ENCODE measurements around the gene POP4.
"Not testable (repeated sequence)": the region's sequence is repeated elsewhere in the genome, so short reads cannot be mapped to it uniquely, and the experiment has no call there.

POP4 gene

DNA sequence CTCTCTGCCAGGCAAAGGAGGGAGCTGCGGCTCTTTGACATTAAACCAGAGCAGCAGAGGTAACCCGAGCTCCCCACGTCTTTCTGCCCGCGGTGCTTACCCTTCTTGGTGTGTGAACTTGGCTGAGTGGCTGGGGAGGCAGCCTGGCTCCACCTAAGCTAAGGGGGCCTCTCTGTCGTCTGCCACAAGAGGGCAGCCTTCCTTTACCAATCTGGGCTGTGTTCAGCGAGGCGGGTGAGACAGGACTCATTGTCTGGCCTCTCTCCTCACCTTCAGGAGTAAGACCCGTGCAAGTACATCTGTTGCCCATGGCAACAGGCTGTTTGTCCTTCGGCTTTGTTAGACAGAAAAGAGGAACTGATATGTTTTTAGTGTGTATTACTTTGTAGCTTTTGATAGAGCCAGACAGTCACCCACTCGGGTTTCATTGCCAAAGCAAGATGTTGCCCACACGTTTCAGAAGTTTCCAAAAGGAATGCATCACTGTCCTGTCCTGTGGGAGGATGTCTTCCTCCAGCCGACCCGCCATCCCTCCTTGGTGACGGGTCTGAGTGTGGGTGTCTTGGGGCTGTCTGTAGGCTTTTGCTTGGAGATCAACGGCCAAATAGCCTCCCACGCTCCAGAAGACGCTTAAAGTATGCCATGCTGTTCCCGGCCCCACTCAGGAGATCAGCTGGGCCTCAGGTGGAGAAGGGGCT, 4.6 kb downstream of the POP4 start:
- in situ Hi-C loops (cut with HindIII; ENCODE audit: low sequenced_read_pairs) = loop anchor here (10.0 kb wide), 1 partner anchor 204 kb away; the partner anchor contains the start of gene CCNE1

GRCh38 chr19:29612121-29612520, 6.0 kb downstream of the POP4 start:
- in situ Hi-C loops (cut with HindIII; ENCODE audit: low sequenced_read_pairs) = loop anchor here (10.0 kb wide), 1 partner anchor 203 kb away; the partner anchor contains the start of gene CCNE1

GRCh38 chr19:29612801-29613595, 6.9 kb downstream of the POP4 start:
- in situ Hi-C loops (cut with HindIII; ENCODE audit: low sequenced_read_pairs) = loop anchor here (10.0 kb wide), 1 partner anchor 202 kb away; the partner anchor contains the start of gene CCNE1

GRCh38 chr19:29614046-29614445, 8.0 kb downstream of the POP4 start:
- in situ Hi-C loops (cut with HindIII; ENCODE audit: low sequenced_read_pairs) = loop anchor here (10.0 kb wide), 1 partner anchor 201 kb away; the partner anchor contains the start of gene CCNE1

GRCh38 chr19:29614780-29615179, 8.7 kb downstream of the POP4 start:
- in situ Hi-C loops (cut with HindIII; ENCODE audit: low sequenced_read_pairs) = loop anchor here (10.0 kb wide), 1 partner anchor 200 kb away; the partner anchor contains the start of gene CCNE1

DNA sequence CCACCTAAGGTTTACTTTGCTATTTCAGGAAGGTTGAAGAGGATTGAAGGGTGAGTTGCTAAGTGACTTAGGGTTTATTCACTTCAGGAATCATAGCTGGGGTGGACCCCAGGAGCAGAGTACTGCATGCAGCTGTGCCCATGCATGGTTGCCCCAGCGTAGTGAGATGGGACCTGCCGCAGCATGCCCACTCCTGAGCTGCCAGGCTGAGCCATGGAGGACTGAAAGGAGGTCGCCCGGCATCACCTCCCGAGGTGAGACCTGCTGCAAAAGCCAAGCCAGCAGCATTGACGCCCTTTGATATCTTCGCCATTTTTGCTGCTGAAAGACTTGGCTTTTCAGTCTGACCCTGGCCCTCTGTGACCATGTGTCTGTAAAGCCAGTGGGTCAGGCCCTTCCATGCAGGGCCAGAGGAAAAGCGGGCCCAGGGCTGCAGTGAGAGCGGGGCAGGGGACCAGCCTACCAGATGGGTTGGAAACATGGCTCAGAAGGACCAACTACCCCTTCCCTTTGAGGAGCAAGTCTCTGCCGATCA, 9.9 kb downstream of the POP4 start:
- in situ Hi-C loops (cut with HindIII; ENCODE audit: low sequenced_read_pairs) = loop anchor here (10.0 kb wide), 1 partner anchor 199 kb away; the partner anchor contains the start of gene CCNE1

DNA sequence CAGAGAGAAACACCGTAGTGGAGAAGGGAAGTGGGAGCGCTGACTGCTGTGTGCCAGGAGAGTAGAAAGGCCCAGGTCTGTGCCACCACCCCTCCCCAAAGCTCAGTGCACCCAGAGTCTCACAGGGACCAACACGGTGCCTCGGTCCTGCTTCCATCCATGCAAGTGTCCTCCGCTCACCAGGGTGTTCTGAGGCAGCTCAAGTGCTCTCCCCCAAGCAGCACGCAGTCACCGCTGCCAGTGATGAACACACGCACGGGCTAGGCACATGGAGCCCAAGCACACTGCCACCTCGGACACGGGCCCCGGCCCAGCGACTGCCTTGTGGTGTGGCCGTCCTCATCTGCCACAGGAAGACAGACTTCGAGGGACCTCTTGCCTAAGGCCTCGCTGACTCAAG, 10.5 kb downstream of the POP4 start:
- in situ Hi-C loops (cut with HindIII; ENCODE audit: low sequenced_read_pairs) = loop anchor here (10.0 kb wide), 1 partner anchor 198 kb away; the partner anchor contains the start of gene CCNE1

- in situ Hi-C loops (cut with HindIII; ENCODE audit: low sequenced_read_pairs) = loop anchor here (10.0 kb wide), 1 partner anchor 197 kb away; the partner anchor contains the start of gene CCNE1
Measured at GRCh38 chr19:29617366-29618266, 11.5 kb downstream of the POP4 start.

- in situ Hi-C loops (cut with HindIII; ENCODE audit: low sequenced_read_pairs) = loop anchor here (10.0 kb wide), 1 partner anchor 196 kb away; the partner anchor contains the start of gene CCNE1
Measured at GRCh38 chr19:29618434-29618833, 12.4 kb downstream of the POP4 start.

GRCh38 chr19:29618871-29619270, 12.8 kb downstream of the POP4 start:
- in situ Hi-C loops (cut with HindIII; ENCODE audit: low sequenced_read_pairs) = loop anchor here (10.0 kb wide), 1 partner anchor 196 kb away; the partner anchor contains the start of gene CCNE1

DNA sequence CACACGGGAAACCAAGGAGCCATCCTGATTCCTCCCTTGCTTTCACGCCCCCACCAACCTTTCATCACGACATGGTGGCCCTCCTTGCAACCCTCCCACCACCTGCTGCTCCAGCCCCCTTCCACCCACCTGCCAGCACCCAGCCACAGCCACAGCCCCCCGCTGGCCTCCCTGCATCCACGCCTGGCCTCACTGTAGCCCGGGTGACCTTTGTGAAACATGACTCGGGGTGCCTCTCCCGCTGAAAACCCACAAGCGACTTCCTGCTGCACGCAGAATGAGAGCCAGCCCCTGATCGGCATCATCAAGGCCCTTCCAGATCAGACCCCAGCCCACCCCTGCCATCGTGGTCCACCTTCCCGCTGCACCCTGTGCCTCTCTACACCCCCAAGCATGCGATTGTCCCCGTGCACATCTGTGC, 14.9 kb downstream of the POP4 start:
- in situ Hi-C loops (cut with HindIII; ENCODE audit: low sequenced_read_pairs) = no loop called here

GRCh38 chr19:29622166-29623070, 16.3 kb downstream of the POP4 start:
- in situ Hi-C loops (cut with HindIII; ENCODE audit: low sequenced_read_pairs) = no loop called here

DNA sequence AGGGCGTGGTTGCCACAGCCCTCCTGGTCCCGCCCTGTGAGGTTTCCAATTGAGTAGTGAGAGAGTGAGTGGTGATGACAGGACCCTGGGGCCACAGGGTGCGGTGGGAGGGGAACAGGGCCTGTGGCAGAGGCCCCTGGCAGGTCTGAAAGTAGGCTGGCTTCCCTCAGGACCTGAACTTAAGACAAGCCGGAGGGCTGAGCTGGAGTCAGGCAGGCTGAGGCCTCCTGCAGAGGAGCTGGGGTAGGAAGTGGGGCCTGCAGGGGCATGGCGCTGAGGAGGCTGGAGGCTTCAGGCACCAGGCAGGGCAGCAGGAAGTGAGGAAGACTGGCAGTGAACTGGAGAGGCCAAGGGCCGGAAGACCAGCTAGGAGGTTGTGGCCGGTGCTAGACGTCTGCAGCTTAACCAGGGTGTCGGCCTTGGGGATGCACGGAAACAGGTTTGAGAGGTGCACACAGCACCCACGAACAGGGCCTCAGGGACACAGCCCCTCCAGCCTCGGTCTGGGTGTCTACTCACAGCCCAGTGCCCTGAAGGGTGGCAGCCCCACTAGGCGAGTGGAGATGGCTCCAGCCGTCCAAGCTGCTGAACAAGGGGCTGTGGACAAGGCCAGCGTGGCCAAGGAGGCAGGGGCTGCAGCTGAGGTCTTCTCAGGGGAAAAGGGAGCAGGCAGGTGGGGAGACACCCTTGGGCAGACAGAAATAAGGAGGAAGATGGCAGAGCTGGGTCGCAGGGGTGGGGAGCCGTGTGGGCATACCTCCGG, 17.8 kb downstream of the POP4 start:
- in situ Hi-C loops (cut with HindIII; ENCODE audit: low sequenced_read_pairs) = no loop called here

DNA sequence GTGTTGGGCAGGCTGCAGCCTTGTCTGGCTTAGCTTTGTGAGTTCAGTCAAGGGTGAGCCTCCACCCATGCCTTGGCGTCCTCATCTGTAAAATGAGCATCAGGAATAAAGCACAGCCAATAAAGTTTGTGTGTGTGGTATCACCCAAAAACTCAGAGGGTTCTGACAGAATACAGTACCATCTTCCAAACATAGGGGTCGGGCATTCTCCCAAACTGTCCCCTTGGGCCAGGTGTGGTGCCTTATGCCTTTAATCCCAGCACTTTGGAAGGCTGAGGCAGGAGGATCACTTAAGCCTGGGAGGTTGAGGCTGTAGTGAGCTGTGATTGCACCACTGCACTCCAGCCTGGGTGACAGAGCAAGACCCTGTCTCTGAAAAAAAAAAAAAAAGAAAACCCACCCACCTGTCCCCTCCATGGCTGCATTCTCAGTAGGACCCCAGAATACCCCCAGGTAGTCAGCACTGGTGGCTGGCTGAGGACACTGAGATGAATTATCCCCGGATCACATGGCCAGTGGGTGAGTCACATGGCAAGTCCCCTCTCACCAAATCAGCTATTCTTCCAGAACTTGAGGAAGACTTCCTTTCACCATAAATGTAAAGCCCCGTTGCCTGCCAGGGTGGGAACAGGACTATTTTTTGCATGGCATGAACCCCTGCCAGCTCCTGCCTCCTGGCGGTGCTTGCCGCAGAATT, 18.6 kb downstream of the POP4 start:
- in situ Hi-C loops (cut with HindIII; ENCODE audit: low sequenced_read_pairs) = no loop called here

GRCh38 chr19:29625186-29625651, 19.1 kb downstream of the POP4 start:
- in situ Hi-C loops (cut with HindIII; ENCODE audit: low sequenced_read_pairs) = no loop called here

DNA sequence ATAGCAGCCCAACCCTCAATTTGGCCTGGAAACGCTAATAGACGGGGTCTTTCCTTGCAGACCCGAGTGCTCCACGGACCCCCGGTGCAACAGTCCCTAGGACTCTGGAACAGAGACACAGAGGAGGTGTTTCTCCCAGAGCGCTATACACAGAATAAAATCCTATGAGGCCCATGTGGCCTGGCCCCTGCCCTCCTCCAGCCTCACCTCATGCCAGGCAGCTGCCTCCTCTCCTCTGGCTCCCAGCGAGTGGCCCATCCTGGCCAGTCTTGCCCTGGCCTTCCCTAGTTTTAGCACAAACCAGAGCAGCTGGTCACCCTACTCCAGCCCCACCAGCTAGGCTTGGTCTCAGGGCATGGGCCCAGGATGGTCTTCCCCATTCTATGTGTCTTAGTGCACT, 20.3 kb downstream of the POP4 start:
- in situ Hi-C loops (cut with HindIII; ENCODE audit: low sequenced_read_pairs) = no loop called here

DNA sequence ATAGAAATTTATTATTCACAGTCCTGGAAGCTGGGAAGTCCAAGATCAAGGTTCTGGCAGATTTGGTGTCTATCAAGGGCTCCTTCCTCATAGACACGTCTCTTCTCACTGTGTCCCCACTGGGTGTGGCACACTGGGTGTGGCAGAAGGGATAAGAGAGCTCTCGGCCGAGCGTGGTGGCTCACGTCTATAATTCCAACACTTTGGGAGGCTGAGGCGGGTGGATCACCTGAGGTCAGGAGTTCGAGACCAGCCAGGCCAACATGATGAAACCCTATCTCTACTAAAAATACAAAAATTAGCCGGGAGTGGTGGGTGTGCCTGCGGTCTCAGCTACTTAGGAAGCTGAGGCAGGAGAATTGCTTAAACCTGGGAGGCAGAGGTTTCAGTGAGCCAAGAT, 20.7 kb downstream of the POP4 start:
- in situ Hi-C loops (cut with HindIII; ENCODE audit: low sequenced_read_pairs) = not testable (repeated sequence)

All from endothelial cell of hepatic sinusoid (primary cell).